Measurements from ENCODE around the gene LRMDA. TPM values are rescaled to one million over a fixed set of nuclear protein-coding genes. Genes with fewer than 3 reads are reported as not detected.

Gene LRMDA
- total and polyA plus RNA-seq, 2 of the 13 experiments (the other 11 are each of a cell fraction or from before 2014, with no cell fraction given) = 13.4 to 22.0 TPM

GRCh38 chr10:76336213-76336963 lies 905.0 kb downstream of the LRMDA start (continued):
- TF ChIP-seq TFE3 (CRISPR knock-in tag; IDR thresholded peaks at IDR 0.05) (no peak), TCF7 (IDR thresholded peaks at IDR 0.05; ENCODE audit: low read depth) (no peak), ISX (CRISPR knock-in tag; conservative IDR thresholded peaks at IDR 0.05) (no peak), ZNF282 (IDR thresholded peaks at IDR 0.05; ENCODE audit: partially characterized antibody) (no peak), SMYD3 (CRISPR knock-in tag; IDR thresholded peaks at IDR 0.05) (no peak), ZFY (CRISPR knock-in tag; IDR thresholded peaks at IDR 0.05) (no peak), REPIN1 (CRISPR knock-in tag; IDR thresholded peaks at IDR 0.05; ENCODE audit: borderline replicate concordance, low read depth) (no peak), ZNF724P (CRISPR knock-in tag; IDR thresholded peaks at IDR 0.05; ENCODE audit: borderline replicate concordance) (no peak), HNF1B (CRISPR knock-in tag; IDR thresholded peaks at IDR 0.05) (no peak), ZNF552 (CRISPR knock-in tag; IDR thresholded peaks at IDR 0.05; ENCODE audit: borderline replicate concordance) (no peak), SOX13 (IDR thresholded peaks at IDR 0.05) (0 out of 2 replicates have a peak, but pooled peaks have one; percentile 10), SOX13 (CRISPR knock-in tag; conservative IDR thresholded peaks at IDR 0.05 in 1 of 2, IDR thresholded peaks at IDR 0.05 in 1 of 2) (peak in 1 of 2 experiments; percentile 66; a peak in 2 of 4 replicates), ZBTB1 (CRISPR knock-in tag; IDR thresholded peaks at IDR 0.05; ENCODE audit: borderline replicate concordance) (no peak), ZNF225 (CRISPR knock-in tag; IDR thresholded peaks at IDR 0.05) (no peak), ATM (IDR thresholded peaks at IDR 0.05; ENCODE audit: borderline replicate concordance) (no peak), MEIS1 (CRISPR knock-in tag; IDR thresholded peaks at IDR 0.05; ENCODE audit: borderline replicate concordance) (no peak), ZNF577 (CRISPR knock-in tag; IDR thresholded peaks at IDR 0.05; ENCODE audit: borderline replicate concordance, low read depth) (no peak), PAX8 (CRISPR knock-in tag; IDR thresholded peaks at IDR 0.05; ENCODE audit: borderline replicate concordance) (no peak), ZFP62 (CRISPR knock-in tag; IDR thresholded peaks at IDR 0.05) (no peak), ZNF547 (CRISPR knock-in tag; IDR thresholded peaks at IDR 0.05) (no peak), DMAP1 (CRISPR knock-in tag; IDR thresholded peaks at IDR 0.05) (0 out of 2 replicates have a peak, but pooled peaks have one; percentile 35)
- TF ChIP-seq, protein P1, sequence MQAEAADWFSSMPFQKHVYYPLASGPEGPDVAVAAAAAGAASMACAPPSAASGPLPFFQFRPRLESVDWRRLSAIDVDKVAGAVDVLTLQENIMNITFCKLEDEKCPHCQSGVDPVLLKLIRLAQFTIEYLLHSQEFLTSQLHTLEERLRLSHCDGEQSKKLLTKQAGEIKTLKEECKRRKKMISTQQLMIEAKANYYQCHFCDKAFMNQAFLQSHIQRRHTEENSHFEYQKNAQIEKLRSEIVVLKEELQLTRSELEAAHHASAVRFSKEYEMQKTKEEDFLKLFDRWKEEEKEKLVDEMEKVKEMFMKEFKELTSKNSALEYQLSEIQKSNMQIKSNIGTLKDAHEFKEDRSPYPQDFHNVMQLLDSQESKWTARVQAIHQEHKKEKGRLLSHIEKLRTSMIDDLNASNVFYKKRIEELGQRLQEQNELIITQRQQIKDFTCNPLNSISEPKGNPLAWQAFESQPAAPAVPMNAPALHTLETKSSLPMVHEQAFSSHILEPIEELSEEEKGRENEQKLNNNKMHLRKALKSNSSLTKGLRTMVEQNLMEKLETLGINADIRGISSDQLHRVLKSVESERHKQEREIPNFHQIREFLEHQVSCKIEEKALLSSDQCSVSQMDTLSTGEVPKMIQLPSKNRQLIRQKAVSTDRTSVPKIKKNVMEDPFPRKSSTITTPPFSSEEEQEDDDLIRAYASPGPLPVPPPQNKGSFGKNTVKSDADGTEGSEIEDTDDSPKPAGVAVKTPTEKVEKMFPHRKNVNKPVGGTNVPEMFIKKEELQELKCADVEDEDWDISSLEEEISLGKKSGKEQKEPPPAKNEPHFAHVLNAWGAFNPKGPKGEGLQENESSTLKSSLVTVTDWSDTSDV (CRISPR knock-in tag; IDR thresholded peaks at IDR 0.05) = no peak
- TF ChIP-seq, protein P2, sequence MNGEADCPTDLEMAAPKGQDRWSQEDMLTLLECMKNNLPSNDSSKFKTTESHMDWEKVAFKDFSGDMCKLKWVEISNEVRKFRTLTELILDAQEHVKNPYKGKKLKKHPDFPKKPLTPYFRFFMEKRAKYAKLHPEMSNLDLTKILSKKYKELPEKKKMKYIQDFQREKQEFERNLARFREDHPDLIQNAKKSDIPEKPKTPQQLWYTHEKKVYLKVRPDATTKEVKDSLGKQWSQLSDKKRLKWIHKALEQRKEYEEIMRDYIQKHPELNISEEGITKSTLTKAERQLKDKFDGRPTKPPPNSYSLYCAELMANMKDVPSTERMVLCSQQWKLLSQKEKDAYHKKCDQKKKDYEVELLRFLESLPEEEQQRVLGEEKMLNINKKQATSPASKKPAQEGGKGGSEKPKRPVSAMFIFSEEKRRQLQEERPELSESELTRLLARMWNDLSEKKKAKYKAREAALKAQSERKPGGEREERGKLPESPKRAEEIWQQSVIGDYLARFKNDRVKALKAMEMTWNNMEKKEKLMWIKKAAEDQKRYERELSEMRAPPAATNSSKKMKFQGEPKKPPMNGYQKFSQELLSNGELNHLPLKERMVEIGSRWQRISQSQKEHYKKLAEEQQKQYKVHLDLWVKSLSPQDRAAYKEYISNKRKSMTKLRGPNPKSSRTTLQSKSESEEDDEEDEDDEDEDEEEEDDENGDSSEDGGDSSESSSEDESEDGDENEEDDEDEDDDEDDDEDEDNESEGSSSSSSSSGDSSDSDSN (CRISPR knock-in tag; IDR thresholded peaks at IDR 0.05) = no peak

Data from HepG2 (cell line).